ENCODE measurements around the gene CRNKL1. TPM values are rescaled to one million over a fixed set of nuclear protein-coding genes. Genes with fewer than 3 reads are reported as not detected.
A peak's percentile ranks its signal among the peaks of the same experiment; 100 is the strongest.

Gene CRNKL1
- total RNA-seq, 1 experiment from 2014 or later: 20.4 TPM

- ATAC-seq (no peak), DNase-seq (ENCODE audit: low read depth, low spot score) (no peak)
- Histone ChIP-seq H4K20me1 (ENCODE audit: insufficient read depth) (no peaks in the 10 kb centered on the region), H3K36me3 (ENCODE audit: control insufficient read depth in 1 of 2, insufficient read depth in 2 of 2, low read length in 2 of 2) (no peaks in the 10 kb centered on the region), H3K4me2 (ENCODE audit: low read length) (peak overlapping the region; percentile 72; the same call in 1 of the 2 replicates), H3K27ac (ENCODE audit: low read depth, low read length) (no peak overlapping the region), H3K4me1 (ENCODE audit: control insufficient read depth in 1 of 2, insufficient read depth in 2 of 2, low read length in 2 of 2) (peaks cover 32 to 50% of the 10 kb centered on the region in 2 experiments), H2AFZ (ENCODE audit: low read depth, low read length, poor library complexity, severe bottlenecking) (peak overlapping the region; percentile 87), H3K27me3 (ENCODE audit: insufficient read depth, low read length) (no peaks in the 10 kb centered on the region), H3K9ac (ENCODE audit: low read length) (no peak overlapping the region), H3K4me3 (replicated peaks in 1 of 2; ENCODE audit: low read depth in 1 of 2, low read length in 2 of 2) (no peak overlapping the region), H3K79me2 (ENCODE audit: insufficient read depth, low read length) (no peaks in the 10 kb centered on the region), H3K9me2 (ENCODE audit: insufficient read depth) (no peaks in the 10 kb centered on the region), H3K9me3 (ENCODE audit: control insufficient read depth in 1 of 2, insufficient read depth in 1 of 2, low read depth in 1 of 2, low read length in 2 of 2) (no peaks in the 10 kb centered on the region)
- CTCF ChIA-PET: no interaction called here
- RAD21 ChIA-PET (ENCODE audit: low non-redundant PET in 1 of 2, low total read pairs in 2 of 2, uncharacterized antibody in 2 of 2, unreplicated experiment in 2 of 2): no interaction called here
- POLR2A ChIA-PET: no interaction called here
- BruUV-seq (replicated peaks): no TSS peak
- no peak for TF ChIP-seq EGR1 (IDR thresholded peaks at IDR 0.05; ENCODE audit: low read depth)
- no peak for TF ChIP-seq POLR2A (IDR thresholded peaks at IDR 0.05; ENCODE audit: borderline replicate concordance, extremely low read depth, insufficient read depth, insufficient read length)
- no peak for TF ChIP-seq TCF7L2 (IDR thresholded peaks at IDR 0.05; ENCODE audit: borderline replicate concordance, extremely low read depth, insufficient read depth, insufficient read length)
- no peak for TF ChIP-seq CEBPB (IDR thresholded peaks at IDR 0.05; ENCODE audit: low read depth)
- intact Hi-C loops (cut with micrococcal nuclease): no loop called here
These were observed 61.0 kb downstream of the CRNKL1 start for GRCh38 chr20:19991308-19991707.

- no peak overlapping the region for H3K9ac ChIP-seq (ENCODE audit: low read length)
- no peaks in the 10 kb centered on the region for H3K27me3 ChIP-seq (ENCODE audit: insufficient read depth, low read length)
- ChIA-PET POLR2A (no interaction called here), RAD21 (ENCODE audit: low non-redundant PET in 1 of 2, low total read pairs in 2 of 2, uncharacterized antibody in 2 of 2, unreplicated experiment in 2 of 2) (no interaction called here), CTCF (no interaction called here)
- no peak overlapping the region for H3K4me2 ChIP-seq (ENCODE audit: low read length)
- no peaks in the 10 kb centered on the region for H3K79me2 ChIP-seq (ENCODE audit: insufficient read depth, low read length)
- intact Hi-C loops (cut with micrococcal nuclease): no loop called here
- H3K9me3 ChIP-seq (ENCODE audit: control insufficient read depth in 1 of 2, insufficient read depth in 1 of 2, low read depth in 1 of 2, low read length in 2 of 2): no peaks in the 10 kb centered on the region
- H3K9me2 ChIP-seq (ENCODE audit: insufficient read depth): no peaks in the 10 kb centered on the region
- no TSS peak for BruUV-seq (replicated peaks)
- peaks cover 32 to 52% of the 10 kb centered on the region in 2 experiments for H3K4me1 ChIP-seq (ENCODE audit: control insufficient read depth in 1 of 2, insufficient read depth in 2 of 2, low read length in 2 of 2)
- H4K20me1 ChIP-seq (ENCODE audit: insufficient read depth): no peaks in the 10 kb centered on the region
- TF ChIP-seq, protein P1, sequence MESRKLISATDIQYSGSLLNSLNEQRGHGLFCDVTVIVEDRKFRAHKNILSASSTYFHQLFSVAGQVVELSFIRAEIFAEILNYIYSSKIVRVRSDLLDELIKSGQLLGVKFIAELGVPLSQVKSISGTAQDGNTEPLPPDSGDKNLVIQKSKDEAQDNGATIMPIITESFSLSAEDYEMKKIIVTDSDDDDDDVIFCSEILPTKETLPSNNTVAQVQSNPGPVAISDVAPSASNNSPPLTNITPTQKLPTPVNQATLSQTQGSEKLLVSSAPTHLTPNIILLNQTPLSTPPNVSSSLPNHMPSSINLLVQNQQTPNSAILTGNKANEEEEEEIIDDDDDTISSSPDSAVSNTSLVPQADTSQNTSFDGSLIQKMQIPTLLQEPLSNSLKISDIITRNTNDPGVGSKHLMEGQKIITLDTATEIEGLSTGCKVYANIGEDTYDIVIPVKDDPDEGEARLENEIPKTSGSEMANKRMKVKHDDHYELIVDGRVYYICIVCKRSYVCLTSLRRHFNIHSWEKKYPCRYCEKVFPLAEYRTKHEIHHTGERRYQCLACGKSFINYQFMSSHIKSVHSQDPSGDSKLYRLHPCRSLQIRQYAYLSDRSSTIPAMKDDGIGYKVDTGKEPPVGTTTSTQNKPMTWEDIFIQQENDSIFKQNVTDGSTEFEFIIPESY (IDR thresholded peaks at IDR 0.05; ENCODE audit: extremely low read depth, insufficient replicate concordance, low read length): no peak
- TF ChIP-seq TCF7L2 (IDR thresholded peaks at IDR 0.05; ENCODE audit: borderline replicate concordance, extremely low read depth, insufficient read depth, insufficient read length) (no peak), REST (IDR thresholded peaks at IDR 0.05; ENCODE audit: low read depth) (no peak), RAD21 (IDR thresholded peaks at IDR 0.05; ENCODE audit: low read depth) (no peak), CEBPB (IDR thresholded peaks at IDR 0.05; ENCODE audit: low read depth) (no peak)
- TF ChIP-seq, protein P2, sequence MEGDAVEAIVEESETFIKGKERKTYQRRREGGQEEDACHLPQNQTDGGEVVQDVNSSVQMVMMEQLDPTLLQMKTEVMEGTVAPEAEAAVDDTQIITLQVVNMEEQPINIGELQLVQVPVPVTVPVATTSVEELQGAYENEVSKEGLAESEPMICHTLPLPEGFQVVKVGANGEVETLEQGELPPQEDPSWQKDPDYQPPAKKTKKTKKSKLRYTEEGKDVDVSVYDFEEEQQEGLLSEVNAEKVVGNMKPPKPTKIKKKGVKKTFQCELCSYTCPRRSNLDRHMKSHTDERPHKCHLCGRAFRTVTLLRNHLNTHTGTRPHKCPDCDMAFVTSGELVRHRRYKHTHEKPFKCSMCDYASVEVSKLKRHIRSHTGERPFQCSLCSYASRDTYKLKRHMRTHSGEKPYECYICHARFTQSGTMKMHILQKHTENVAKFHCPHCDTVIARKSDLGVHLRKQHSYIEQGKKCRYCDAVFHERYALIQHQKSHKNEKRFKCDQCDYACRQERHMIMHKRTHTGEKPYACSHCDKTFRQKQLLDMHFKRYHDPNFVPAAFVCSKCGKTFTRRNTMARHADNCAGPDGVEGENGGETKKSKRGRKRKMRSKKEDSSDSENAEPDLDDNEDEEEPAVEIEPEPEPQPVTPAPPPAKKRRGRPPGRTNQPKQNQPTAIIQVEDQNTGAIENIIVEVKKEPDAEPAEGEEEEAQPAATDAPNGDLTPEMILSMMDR (IDR thresholded peaks at IDR 0.05 in 2 of 3, conservative IDR thresholded peaks at IDR 0.05 in 1 of 3; ENCODE audit: borderline replicate concordance in 1 of 3, insufficient read depth in 1 of 3, low read depth in 2 of 3, low read length in 2 of 3): no peak
- DNase-seq (ENCODE audit: low read depth, low spot score) (no peak), ATAC-seq (no peak)
- no peak overlapping the region for H3K27ac ChIP-seq (ENCODE audit: low read depth, low read length)
- H3K4me3 ChIP-seq (replicated peaks in 1 of 2; ENCODE audit: low read depth in 1 of 2, low read length in 2 of 2): no peak overlapping the region
- H2AFZ ChIP-seq (ENCODE audit: low read depth, low read length, poor library complexity, severe bottlenecking): peak overlapping the region; percentile 5
- H3K36me3 ChIP-seq (ENCODE audit: control insufficient read depth in 1 of 2, insufficient read depth in 2 of 2, low read length in 2 of 2): no peaks in the 10 kb centered on the region
These were observed 61.4 kb downstream of the CRNKL1 start for GRCh38 chr20:19990850-19991249.
